GM18507 (cell line): ENCODE data around the gene RAI1.

Experiments used
- DNase-seq: peaks from one replicate; pipeline ENCODE4 v3.0.0; 2011; ENCODE audit warnings: low read depth; ENCODE audit not compliant: insufficient read length; ENCODE audit errors: extremely low spot score
- FAIRE-seq: peaks from 2 replicates; lab custom pipeline; 2011; peaks lifted over from hg19 to GRCh38; lab: Jason Lieb, UNC

RAI1 gene

DNA sequence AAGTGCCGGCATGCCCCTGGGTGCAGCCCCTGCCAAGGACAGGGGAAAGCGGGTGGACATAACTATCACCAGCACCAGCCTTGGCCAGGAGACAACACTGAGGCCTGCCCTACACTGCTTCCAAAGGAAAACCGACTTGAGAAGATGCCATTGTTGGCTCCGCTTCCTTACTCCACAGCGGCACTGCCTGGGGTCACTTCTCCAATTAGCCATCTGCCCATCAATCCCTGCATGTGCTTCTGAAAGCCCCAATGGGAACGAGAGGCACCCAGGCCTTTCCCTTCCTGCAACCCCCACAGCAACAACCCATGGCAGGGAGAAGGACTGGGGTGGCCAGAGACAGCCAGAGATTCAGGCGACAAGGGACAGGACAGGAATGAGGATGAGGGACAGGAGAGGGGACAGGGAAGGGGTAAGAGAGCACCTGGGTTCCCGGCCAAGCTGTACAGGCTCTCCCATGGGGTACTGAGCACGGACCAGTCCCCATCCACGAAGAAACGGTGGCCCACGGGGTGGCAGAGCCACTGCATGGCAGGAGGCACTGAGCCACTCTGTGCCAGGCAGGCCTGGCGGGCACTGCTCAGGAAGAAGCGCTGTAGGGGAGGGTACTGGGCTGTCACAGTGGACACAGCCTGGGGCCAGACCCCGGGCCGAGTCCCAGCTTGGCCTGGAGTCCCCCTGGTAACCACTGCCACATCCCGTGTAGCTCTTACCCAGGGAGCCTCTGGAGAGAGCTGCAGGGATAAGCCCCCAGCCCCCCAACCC lies 134.4 kb downstream of the RAI1 start:
- DNase-seq (no peak), FAIRE-seq (no peak)

DNA sequence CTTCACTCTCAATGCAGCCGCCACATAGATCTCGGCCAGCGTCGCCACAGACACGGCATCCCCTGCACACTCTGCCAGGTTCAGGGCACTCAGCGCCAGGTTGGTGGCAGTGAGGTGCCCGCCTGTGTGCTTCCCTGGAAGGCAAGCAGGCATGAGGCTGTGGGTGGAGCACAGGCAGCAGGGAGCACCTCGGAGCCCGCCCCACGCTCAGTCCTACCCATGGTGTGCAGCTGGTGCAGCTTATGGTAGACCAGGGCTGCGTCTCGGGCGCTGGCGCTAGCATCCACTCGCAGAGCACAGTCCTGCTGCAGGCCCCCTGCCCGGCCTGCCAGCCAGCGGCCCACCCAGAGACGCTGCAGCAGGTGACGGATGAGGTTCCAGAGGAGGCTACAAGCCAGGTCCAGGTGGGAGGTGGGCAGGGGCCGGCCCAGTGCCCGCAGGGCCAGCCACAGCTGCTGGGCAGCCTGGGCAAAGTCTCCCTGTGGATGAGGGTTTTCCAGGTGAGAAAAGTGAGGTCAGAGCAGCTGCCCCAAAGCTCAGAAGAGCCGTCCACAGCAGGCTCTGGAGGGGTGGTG lies 135.1 kb downstream of the RAI1 start:
- DNase-seq (no peak), FAIRE-seq (no peak)

DNA sequence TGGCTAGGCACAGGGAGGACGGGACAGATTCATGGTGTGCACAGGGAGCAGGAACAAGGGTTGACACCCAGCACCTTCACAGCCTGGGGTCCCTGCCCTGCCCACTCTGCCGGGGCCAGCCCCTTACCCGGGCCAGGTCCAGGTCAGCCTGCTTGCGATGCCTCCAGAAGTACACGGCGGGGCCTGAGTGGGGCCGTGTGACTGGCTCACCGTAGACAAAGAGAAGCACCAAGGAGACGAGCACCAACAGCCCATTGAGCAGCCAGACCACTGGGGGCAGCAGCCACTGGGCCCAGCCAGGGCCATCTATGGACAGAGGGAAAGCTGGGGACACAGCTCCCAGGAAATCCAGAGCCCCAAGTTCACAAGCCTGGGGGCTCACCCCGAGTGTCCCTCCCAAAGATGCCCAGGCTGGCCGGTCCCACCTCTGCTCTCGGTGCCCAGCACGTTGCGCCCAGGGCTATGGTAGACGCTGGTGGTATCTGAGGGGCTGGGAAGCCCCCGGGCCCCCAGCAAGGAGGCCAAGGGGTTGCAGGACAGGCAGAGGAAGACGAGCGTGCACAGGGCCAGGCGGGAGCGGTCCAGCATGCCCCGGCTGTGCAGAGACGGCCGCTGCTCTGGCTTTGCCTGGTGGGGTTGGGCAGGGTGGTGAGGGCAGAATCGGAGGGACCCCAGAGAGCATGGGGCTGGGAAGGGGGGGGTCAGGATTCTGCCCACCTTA lies 135.7 kb downstream of the RAI1 start:
- no peak for DNase-seq
- no peak for FAIRE-seq

DNA sequence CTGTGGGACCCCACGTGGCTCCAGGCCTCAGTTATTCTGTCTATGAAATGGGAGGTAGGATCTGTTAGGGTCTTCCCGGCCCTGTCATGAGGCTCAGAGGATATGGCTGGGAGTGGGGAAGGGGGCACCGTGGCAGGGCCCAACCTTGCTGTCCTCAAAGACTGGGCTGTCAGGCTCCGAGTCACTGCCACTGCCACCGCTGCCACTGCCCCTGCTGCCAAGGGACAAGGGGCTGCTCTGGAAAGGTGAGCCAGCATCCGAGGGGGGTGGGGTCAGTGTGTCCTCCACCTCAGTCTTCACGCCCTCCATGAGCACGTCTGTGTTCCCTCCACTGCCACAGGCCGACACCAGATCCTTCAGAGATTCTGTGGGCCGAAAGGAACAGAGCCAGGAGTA lies 136.3 kb downstream of the RAI1 start:
- DNase-seq (no peak), FAIRE-seq (no peak)

DNA sequence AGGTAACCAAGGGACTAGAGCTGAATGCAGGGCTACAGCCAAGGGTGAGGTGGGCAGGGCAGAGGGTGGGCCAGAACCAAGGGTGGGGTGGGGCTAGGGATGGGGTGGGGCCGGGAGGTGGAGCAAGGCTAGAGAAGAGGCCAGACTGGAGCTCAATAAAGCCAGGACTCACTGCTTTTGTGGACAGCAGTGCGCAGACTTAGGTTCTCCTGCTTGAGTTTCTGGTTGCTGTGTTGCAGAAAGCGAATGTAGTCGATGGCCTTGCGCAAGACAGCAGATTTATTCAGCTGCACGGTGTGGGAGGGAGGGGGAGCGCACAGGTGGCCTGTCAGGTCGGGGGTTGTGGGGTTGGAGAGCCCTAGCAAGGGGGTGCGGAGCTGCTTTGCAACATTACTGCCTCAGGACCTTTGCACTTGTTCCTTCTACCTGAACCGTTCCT lies 136.8 kb downstream of the RAI1 start:
- FAIRE-seq: no peak
- no peak for DNase-seq

DNA sequence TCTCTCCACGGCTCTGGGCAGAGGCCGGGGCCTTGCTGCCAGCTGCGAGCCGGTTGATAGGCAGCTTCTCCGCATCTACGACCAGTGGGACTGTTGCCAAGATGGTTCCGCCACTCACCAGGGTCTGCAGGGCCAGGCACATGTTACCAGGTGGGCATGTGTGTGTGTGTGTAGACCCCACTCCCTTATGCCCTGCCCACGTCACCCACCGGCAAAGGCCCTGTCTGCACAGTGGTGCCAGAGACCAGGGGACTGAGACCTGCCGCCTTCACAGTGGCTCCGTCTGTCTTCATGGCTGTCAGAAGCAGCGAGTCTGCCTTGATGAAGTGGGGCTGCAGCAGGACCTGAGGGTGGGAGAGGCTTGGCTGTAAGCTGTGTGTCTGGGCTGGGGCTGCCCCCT lies 137.9 kb downstream of the RAI1 start:
- FAIRE-seq (no peak), DNase-seq (no peak)

DNA sequence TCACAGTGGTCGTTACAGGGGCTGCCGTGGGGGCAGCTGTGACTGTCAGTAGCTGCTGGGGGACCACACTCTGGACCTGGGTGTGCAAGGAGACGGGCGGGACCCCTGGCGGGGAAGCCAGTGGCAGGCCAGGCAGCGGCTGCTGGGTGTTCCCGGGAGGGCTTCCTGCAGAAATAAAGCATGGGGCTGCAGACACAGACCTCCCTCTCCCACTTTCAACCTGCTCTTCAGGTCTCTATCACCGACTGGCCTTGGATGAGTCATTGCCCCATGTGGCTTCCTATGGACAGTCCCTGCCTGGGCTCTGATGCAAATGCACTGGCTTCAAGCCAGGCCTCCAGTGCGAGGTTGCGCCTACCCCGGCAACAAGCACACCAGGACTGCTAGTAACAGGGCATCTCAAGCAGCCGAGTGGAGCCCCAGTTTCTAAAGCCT lies 138.3 kb downstream of the RAI1 start:
- peak; percentile 67 for DNase-seq
- FAIRE-seq: peak; percentile 96

DNA sequence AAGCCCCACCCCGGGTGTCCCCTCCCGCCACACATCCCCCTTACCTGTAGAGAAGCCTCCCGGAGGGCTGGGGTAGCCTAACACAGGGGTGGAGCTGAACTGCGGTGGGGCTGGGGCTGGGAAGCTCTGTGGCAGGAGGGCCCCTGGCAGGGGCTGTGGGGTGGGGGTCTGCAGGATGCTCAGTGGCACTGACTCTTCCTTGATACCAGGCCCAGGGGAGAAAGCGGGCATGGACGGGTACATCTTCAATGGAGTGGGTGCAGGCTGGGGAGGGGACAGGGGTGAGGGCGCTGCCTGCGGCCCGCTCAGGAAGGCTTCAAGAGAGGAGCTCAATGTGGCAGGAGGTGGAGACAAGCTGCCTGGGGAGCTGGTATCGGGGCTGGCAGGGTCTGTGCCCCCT lies 138.8 kb downstream of the RAI1 start:
- no peak for DNase-seq
- no peak for FAIRE-seq

DNA sequence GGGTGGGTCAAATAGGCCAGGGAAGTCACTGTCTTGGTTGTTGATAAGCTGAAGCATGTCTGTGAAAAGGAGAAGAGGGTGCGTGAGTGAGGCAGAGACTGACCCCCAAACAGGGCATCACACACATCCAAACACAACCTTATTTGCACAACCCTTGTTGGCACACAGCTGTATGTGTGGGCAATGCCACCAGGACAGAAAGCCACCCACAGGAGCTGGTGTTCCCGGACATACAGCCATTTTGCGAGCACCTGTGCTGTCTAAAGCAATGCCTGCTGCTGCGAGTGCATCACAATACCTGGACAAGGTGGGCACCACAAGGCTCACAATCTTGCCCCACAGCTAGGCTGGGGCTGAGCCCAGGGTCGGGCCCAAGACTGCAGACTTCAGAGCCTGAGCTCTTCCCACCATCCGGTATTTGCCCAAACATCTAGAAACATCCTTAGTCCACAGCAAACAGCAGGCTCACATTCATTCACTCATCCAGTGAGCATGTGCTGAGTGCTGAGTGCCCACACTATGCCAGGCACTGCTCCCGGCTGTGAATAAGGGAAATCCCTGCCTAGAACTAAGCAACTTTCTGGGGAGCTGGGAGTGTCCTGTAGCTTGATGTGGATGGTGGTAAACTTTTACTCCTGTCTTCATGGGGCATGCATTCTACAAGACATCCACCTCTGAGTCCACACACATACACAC lies 139.4 kb downstream of the RAI1 start:
- no peak for DNase-seq
- no peak for FAIRE-seq

DNA sequence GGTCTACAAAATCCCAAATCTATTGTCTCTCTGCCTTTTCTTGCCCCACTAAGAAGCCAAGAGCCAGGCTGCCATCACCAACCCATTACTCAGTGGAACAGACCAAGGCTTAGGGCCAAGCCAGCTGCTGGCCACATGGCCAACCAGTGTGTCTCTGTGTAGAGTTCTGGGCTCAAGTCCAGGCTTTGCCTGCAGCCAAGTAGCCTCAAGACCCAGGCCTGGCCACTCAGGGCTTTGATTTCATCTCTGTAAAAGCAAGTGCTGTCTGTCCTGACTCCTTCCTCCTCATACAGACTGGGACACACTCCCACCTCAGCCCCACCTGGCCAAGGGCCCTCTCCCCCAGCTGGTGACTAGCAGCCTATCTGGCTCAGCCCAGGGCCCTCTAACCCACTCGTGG lies 140.9 kb downstream of the RAI1 start:
- DNase-seq (no peak), FAIRE-seq (no peak)

DNA sequence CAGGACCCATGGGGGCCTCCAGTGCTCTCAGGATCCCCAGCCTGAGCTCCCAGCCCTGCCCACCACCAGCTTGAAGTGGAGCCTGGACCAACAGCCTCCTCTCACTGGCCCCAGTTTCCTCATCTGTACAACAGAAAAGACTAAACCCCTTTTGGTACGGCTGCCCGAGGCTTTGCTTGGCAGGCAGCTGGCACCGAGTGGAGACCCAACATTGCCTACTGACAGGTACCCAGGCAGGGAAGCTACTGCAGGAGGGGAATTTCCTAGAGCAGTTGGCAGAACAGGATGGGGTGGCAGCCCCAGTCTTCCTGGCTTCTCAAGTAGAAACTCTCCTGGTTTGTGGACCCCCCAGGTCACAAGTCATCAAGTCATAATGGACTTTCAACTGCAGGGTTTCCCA lies 141.4 kb downstream of the RAI1 start:
- DNase-seq (no peak), FAIRE-seq (no peak)

DNA sequence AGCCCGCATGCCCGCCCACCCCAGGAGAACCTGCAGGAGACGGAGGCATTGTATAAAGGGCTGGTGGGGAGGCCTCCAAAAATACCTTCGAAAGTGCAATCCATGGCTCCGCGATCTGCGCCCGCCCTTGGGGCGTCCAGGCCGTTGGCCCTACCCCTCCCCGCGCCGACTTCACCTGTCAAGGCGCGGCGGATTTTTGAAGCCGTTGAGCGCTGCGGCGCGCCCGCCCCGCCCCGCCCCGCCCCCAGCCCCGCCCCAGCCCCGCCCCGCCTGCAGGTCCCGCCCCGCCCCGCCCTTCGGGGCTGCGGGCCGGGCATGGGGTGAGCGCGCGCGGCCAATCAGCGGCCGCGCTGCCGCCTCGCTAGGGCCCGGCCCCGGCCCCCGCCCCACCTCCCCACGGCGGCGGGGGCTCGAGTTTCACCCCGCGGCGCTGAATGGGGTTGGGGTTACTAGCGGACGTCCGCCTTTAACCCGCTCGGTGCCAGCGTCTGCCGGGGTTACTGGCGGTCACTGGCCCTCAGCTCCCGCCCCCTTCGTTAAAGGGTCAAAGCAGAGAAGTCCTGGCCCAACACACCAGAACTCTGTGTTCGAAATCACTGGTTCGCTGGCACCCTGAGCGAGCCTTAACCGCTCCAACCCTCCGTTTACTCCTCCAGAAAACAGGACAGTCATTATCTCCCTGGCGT lies 142.3 kb downstream of the RAI1 start:
- DNase-seq (peak; percentile 95), FAIRE-seq (peak; percentile 72)

DNA sequence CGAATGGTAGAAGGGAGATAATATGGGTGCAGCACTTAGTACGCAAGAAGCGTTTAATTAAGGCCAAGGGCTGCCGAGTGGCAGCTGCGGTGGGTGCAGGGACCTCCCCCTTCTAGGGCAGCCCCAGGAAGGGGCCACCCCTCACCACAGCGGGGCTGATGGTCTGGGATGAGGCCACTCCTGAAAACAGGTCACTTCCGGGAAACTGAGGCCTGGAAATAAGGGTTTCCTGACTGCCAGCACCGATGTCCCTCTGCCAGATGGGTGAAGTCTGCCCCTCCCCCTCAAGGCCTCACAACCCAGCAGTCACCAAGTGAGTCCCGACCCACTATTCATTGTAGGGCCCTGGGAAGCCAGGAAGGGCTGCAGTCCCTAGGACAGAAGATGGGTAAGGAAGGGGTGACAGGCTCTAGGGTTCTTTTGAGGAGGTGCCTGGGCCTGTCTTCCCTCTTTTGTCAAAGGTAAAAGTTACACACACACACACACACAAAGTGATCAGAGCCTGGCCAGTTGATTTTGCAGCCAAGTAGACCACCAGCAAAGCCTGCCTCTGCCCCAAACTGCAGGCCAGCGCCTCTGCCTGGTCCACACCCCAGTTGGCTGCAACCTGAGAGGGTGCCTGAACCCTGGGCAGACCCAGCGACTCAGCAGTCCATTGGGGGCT lies 143.0 kb downstream of the RAI1 start:
- DNase-seq (no peak), FAIRE-seq (no peak)

DNA sequence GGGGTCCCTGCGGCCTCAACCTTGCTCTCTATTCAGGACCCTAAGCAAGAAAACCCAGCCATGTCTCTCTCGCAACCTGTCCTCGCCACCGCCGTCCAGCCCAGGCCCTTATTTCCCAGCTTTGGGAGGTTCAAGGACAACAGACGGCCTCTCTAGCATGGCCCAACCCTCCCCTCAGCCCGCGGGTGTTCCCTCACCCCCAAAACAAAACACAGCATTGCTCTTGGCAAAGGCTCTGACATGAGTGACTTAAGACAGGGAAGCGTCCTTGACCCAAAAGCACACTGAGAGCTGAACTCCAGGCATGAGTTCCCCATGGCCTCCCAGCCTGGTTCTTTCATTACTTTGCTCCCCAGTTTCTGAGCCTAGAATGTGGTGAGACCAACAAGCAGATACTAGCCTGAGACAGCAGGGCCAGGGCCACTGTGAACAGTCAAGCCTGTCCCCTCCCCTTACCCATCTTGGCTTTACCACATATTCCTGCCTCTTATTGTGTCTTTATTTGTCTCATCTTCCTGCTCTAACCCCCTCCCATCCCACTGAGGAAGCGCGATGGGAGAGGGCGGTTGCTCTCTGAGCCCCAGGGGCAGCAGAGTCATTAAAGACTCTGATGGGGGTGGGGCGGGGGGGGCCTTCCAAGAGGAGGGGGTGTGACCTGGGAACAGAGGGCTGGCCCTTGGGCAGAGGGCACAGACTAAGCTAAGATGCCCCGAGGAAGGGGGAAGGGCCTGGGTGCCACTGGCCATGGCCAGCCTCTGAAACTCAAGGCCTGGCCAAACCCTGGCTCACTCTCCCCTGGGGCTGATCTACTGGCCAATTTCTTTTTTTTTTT lies 143.7 kb downstream of the RAI1 start:
- DNase-seq: no peak
- no peak for FAIRE-seq

DNA sequence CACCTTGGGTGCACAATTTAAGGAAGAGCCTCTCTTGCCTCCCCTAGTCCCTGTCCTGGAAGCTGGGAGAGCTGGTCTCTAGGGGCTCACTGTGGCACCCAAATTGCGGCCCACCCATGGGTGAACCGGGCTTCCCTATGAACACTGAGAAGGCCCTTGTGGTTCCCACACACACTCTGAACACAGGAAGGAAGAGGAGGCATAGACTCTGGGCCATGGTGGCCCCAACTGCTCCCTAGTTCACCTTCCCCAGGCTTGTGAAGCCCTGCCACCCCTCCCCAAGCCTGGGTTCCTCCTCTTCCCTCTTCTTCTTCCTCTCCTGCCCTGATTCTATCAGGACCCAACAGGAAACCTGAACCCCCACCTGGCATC lies 145.1 kb downstream of the RAI1 start:
- no peak for DNase-seq
- FAIRE-seq: no peak

DNA sequence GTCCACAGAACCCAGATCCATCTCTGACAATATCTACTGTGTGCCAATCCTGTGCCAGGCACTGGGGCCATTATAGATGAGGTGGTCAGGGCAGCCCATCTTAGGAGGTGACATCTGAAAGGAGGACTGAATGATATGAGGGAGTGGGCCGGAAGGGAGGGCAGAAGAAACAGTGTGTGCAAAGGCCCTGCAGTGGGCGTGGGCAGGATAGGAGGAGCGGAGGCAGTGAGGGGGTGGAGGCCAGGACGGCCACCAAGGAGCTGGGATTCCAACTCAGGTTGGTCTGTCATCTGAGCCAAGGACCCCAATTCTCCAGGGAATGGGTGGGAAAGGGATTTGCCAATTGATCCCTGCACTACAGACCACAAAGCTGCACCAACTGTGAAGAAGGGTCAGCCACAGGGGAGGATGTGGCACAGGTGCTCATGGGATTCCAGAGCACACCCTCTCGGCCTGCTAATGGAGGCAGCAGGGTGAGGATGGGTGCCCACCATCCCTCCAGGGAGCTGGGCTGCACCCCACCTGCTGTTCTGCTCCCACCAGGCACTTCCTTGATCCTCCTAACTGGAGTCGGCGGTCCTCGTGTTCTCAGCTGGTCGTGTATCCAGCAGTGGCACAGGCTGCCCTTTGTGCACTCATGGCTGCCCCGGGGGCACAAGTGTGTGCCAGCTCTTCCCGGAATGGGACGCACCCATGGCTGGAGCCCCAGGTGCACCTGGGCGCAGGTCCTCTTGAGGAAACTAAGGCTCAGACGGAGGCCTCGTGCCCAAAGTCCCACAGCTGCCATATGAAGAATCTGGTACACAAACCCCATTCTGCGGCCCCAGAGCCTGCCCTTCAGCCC lies 145.9 kb downstream of the RAI1 start:
- DNase-seq: no peak
- FAIRE-seq: no peak

DNA sequence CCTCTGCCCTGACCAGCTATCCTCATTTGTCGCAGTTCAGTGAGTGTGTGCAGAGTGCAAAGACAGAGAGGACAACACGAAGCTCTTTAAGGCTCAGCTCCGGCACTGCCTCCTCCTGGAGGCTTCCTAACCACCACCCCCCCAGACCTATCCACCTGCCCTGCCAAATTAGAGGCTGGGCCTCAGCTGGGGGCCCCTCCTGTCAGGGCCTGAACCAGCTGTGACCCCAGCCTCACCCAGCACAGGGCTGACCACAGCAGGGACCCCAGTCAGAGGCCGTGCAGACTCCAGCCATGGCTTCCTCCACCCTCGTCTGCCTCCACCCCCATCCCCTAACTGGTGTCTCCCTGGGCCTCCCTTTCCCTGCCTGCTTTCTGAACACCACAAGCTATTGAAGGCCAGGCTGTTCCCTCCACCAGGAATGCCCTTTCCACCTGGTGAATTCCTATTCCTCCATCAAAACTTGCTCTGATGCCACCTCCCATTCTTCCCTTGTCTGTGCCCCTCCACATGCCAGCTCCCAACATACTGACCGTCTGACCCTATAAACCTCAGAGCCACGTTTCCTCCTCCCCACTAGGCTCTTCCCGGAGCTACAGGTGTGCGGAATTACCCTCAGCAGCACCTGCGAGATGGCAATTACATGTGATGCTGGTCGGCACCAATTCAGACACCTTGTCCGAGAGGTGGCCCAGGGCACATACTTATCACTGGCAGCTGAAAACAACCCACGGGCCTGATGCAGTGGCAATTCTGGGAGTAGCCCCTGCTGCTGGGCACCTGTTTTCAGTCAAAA lies 146.8 kb downstream of the RAI1 start:
- no peak for DNase-seq
- FAIRE-seq: no peak
